H1 (cell line): ENCODE results near the gene CTNNA3. TPM values are rescaled to one million over a fixed set of nuclear protein-coding genes. Genes with fewer than 3 reads are reported as not detected.
A peak's percentile ranks its signal among the peaks of the same experiment; 100 is the strongest.

Experiments
- CTCF ChIA-PET: fragments of 300-600 bp; sonication (Branson Sonifier 250); formaldehyde crosslinking; loops from one replicate; lab custom pipeline; 2021; ENCODE audit not compliant: partially characterized antibody; lab: Charles Lee
- POLR2A ChIA-PET: fragments of 300-600 bp; sonication (Branson Sonifier 250); formaldehyde crosslinking; loops from one replicate; lab custom pipeline; 2021; ENCODE audit warnings: inconsistent platforms; ENCODE audit not compliant: partially characterized antibody; lab: Charles Lee
- DNase-seq, 2 experiments: peaks; one replicate each; pipeline versions ENCODE4 v3.0.0 to v3.0.0-alpha.2; 2010 to 2022; ENCODE audit warnings: low spot score in 2 of 2, low read depth in 1 of 2, mixed read lengths in 1 of 2
- FAIRE-seq: peaks from 2 replicates; lab custom pipeline; 2011; peaks lifted over from hg19 to GRCh38; lab: Jason Lieb, UNC
- H2AFZ ChIP-seq: 2 replicates; pipeline ENCODE4 v1.8.1; 2012; ENCODE audit warnings: low read length, inconsistent platforms
- H2AK5ac ChIP-seq: 2 replicates; pipeline ENCODE4 v1.6.1; 2013; ENCODE audit warnings: low read depth, low read length
- H2BK120ac ChIP-seq: replicated peaks from 2 replicates; pipeline ENCODE3; 2013; ENCODE audit warnings: low read depth, low read length, inconsistent platforms
- H2BK12ac ChIP-seq: 2 replicates; pipeline ENCODE4 v1.6.1; 2013; ENCODE audit warnings: low read depth, low read length
- H2BK15ac ChIP-seq: 2 replicates; pipeline ENCODE4 v1.6.1; 2013; ENCODE audit warnings: low read length
- H2BK20ac ChIP-seq: 2 replicates; pipeline ENCODE4 v1.6.1; 2013; ENCODE audit warnings: low read length
- H2BK5ac ChIP-seq: 2 replicates; pipeline ENCODE4 v1.6.1; 2013; ENCODE audit warnings: low read depth, low read length
- H3K14ac ChIP-seq: 2 replicates; pipeline ENCODE4 v1.6.1; 2013; ENCODE audit warnings: inconsistent platforms; ENCODE audit not compliant: insufficient read length
- H3K18ac ChIP-seq: 2 replicates; pipeline ENCODE4 v1.6.1; 2013; ENCODE audit warnings: low read length; ENCODE audit errors: extremely low read depth
- H3K23ac ChIP-seq: 2 replicates; pipeline ENCODE4 v1.6.1; 2013; ENCODE audit warnings: inconsistent platforms; ENCODE audit not compliant: insufficient read length
- H3K23me2 ChIP-seq: 2 replicates; pipeline ENCODE4 v1.6.1; 2013; ENCODE audit warnings: low read depth, low read length
- H3K27ac ChIP-seq: 2 replicates; pipeline ENCODE4 v1.6.1; 2011; ENCODE audit warnings: low read depth, low read length, inconsistent platforms
- H3K27me3 ChIP-seq, 4 experiments: replicated peaks in 1 of 4; 1 replicate in 1 of 4; 2 replicates in 3 of 4; pipeline versions ENCODE4 v1.6.1 to v1.8.1; 2011 to 2013; ENCODE audit warnings: low read length in 3 of 4, mild to moderate bottlenecking in 3 of 4, inconsistent platforms in 2 of 4, mixed read lengths in 2 of 4, moderate library complexity in 1 of 4; ENCODE audit not compliant: control insufficient read depth in 3 of 4, insufficient read depth in 3 of 4; ENCODE audit errors: extremely low read depth in 1 of 4
- H3K36me3 ChIP-seq, 4 experiments: 2 replicates each; pipeline versions ENCODE4 v1.6.1 to v1.8.1; 2011 to 2013; ENCODE audit warnings: mild to moderate bottlenecking in 4 of 4, low read length in 3 of 4, moderate library complexity in 2 of 4, control low read depth in 1 of 4, inconsistent platforms in 1 of 4; ENCODE audit not compliant: insufficient read depth in 4 of 4, control insufficient read depth in 2 of 4
- H3K4ac ChIP-seq: replicated peaks from 2 replicates; pipeline ENCODE3; 2013; ENCODE audit warnings: low read length, low read depth, mixed read lengths, inconsistent platforms; ENCODE audit not compliant: insufficient read length
- H3K4me1 ChIP-seq, 4 experiments: replicated peaks in 1 of 4; 1 replicate in 1 of 4; 2 replicates in 3 of 4; pipeline versions ENCODE4 v1.6.1 to v1.8.1; 2011 to 2013; ENCODE audit warnings: low read length in 3 of 4, inconsistent platforms in 2 of 4, mixed read lengths in 1 of 4; ENCODE audit not compliant: insufficient read depth in 4 of 4, control insufficient read depth in 3 of 4
- H3K4me2 ChIP-seq, 2 experiments: 2 replicates each; pipeline versions ENCODE4 v1.6.1 to v1.8.1; 2011 to 2013; ENCODE audit warnings: low read depth in 2 of 2, low read length in 2 of 2, control low read depth in 1 of 2, inconsistent platforms in 1 of 2, mild to moderate bottlenecking in 1 of 2; ENCODE audit not compliant: insufficient read depth in 1 of 2
- H3K4me3 ChIP-seq, 4 experiments: fragments of 200-600, 300-600 bp in 1 of 4; sonication (generic), shearing (Covaris generic), sonication (Bioruptor Twin) in 1 of 4; 2 replicates each; pipeline versions ENCODE4 v1.5.1 to v1.8.1; 2011 to 2016; ENCODE audit warnings: low read length in 4 of 4, low read depth in 3 of 4, control low read depth in 2 of 4, inconsistent platforms in 2 of 4, mild to moderate bottlenecking in 2 of 4, mixed read lengths in 1 of 4, moderate library complexity in 1 of 4; ENCODE audit not compliant: insufficient read depth in 2 of 4; ENCODE audit errors: extremely low read depth in 1 of 4
- H3K56ac ChIP-seq: replicated peaks from 2 replicates; pipeline ENCODE3; 2013; ENCODE audit warnings: low read depth, mild to moderate bottlenecking, mixed read lengths, low read length, inconsistent platforms; ENCODE audit not compliant: insufficient read length
- H3K79me1 ChIP-seq: 2 replicates; pipeline ENCODE4 v1.6.1; 2013; ENCODE audit warnings: low read depth, low read length, control low read depth
- H3K79me2 ChIP-seq, 2 experiments: 2 replicates each; pipeline versions ENCODE4 v1.6.1 to v1.8.1; 2012 to 2013; ENCODE audit warnings: low read length in 2 of 2, mild to moderate bottlenecking in 2 of 2, inconsistent platforms in 1 of 2; ENCODE audit not compliant: insufficient read depth in 2 of 2, control insufficient read depth in 1 of 2
- H3K9ac ChIP-seq, 4 experiments: replicated peaks in 1 of 4; 1 replicate in 1 of 4; 2 replicates in 3 of 4; pipeline versions ENCODE4 v1.6.1 to v1.8.1; 2011 to 2013; ENCODE audit warnings: low read depth in 3 of 4, low read length in 3 of 4, control low read depth in 2 of 4, mild to moderate bottlenecking in 2 of 4, moderate library complexity in 2 of 4, inconsistent platforms in 1 of 4; ENCODE audit errors: extremely low read depth in 1 of 4
- H3K9me3 ChIP-seq, 2 experiments: 2 replicates each; pipeline versions ENCODE4 v1.6.1 to v1.8.1; 2012 to 2013; ENCODE audit warnings: mild to moderate bottlenecking in 2 of 2, moderate library complexity in 2 of 2, control low read depth in 1 of 2, inconsistent platforms in 1 of 2, low read depth in 1 of 2, low read length in 1 of 2, mixed read lengths in 1 of 2; ENCODE audit not compliant: insufficient read depth in 2 of 2
- H4K20me1 ChIP-seq, 2 experiments: replicated peaks in 1 of 2; 2 replicates each; pipeline versions ENCODE3 to v1.8.1; 2011 to 2013; ENCODE audit warnings: inconsistent platforms in 2 of 2, low read length in 2 of 2, mild to moderate bottlenecking in 1 of 2; ENCODE audit not compliant: insufficient read depth in 2 of 2, control insufficient read depth in 1 of 2
- H4K5ac ChIP-seq: 2 replicates; pipeline ENCODE4 v1.6.1; 2013; ENCODE audit warnings: low read length, low read depth, mixed read lengths, inconsistent platforms; ENCODE audit not compliant: insufficient read length
- H4K8ac ChIP-seq: 2 replicates; pipeline ENCODE4 v1.8.0; 2013; ENCODE audit warnings: mild to moderate bottlenecking, moderate library complexity, low read length, inconsistent platforms; ENCODE audit not compliant: insufficient read depth; ENCODE audit errors: extremely low read depth
- H4K91ac ChIP-seq: replicated peaks from 2 replicates; pipeline ENCODE3; 2013; ENCODE audit warnings: low read length, mixed read lengths, inconsistent platforms; ENCODE audit not compliant: insufficient read length
- WGBS, 2 experiments: shearing (Covaris generic) in 1 of 2; methylation state at CpG; one replicate each; pipeline versions ENCODE4 v1.1.6 to v1.1.7; 2013 to 2015; ENCODE audit warnings: low lambda C conversion rate in 2 of 2, mixed read lengths in 2 of 2, inconsistent platforms in 1 of 2, low coverage in 1 of 2, missing lambda C conversion rate in 1 of 2; ENCODE audit not compliant: insufficient replicate concordance in 2 of 2, insufficient coverage in 1 of 2, insufficient read length in 1 of 2; ENCODE audit errors: extremely low coverage in 1 of 2, missing lambda C conversion rate in 1 of 2; 5-methylcytosine and 5-hydroxymethylcytosine counted together
- polyA plus RNA-seq, 7 experiments: library from polyadenylated mRNA; depleted of rRNA in 3 of 7; stranded (reverse) in 5 of 7; unstranded in 2 of 7; fragments of >200 nt in 5 of 7; fragments of 200-250 nt in 2 of 7; gene quantifications; 1 replicate in 5 of 7; 2 replicates in 1 of 7; 4 replicates in 1 of 7; pipeline versions ENCODE4 v1.2.1 to v1.2.3, GENCODE V29; 2011 to 2013; ENCODE audit warnings: missing spikeins in 2 of 7, mixed read lengths in 2 of 7
- total RNA-seq: library from RNA; stranded (reverse); fragmentation: NEBNext Ultra II Directional; extraction: Animal tissue kit (Norgen Biotek cat#: 25700); gene quantifications from 2 replicates; pipeline ENCODE4 v1.2.1, GENCODE V29; 2021

The CTNNA3 gene
- total and polyA plus RNA-seq, 2 of the 8 experiments (the other 6 are each of a cell fraction or from before 2014, with no cell fraction given): 1.3 to 1.5 TPM

DNA sequence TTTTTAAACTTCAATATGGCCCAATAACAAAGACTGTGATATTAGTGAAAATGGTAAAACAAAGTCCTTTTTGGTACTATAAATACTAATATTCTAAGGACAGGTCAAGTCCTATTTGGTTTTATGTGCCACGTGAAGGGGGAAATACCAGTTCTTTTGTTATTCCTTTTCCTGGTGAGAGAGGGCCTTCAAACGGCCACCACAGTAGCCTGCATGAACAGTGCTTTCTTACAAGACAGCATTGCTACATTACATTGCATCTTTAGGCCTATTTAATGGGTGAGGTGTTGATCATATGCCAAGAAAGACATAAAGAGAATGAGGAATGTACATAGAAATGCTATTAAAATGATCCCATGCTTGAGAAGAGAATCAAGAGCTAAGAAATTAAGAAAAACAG, 555.4 kb downstream of the CTNNA3 start:
- CTCF ChIA-PET: no interaction called here
- no peak overlapping the region for H3K27ac ChIP-seq
- no peak overlapping the region for H3K4me2 ChIP-seq
- H3K79me1 ChIP-seq: no peaks in the 10 kb centered on the region
- no peaks in the 10 kb centered on the region for H3K27me3 ChIP-seq
- no peak overlapping the region for H2AFZ ChIP-seq
- H2BK20ac ChIP-seq: no peak overlapping the region
- H3K9me3 ChIP-seq: no peaks in the 10 kb centered on the region
- H2BK15ac ChIP-seq: no peak overlapping the region
- no peak overlapping the region for H2BK12ac ChIP-seq
- peaks cover 0 to 4% (median 2%) of the 10 kb centered on the region in 4 experiments; a peak in 2 of 7 replicates for H3K4me1 ChIP-seq
- WGBS, 2 experiments: 33% methylated on average over 2 of the region's 2 CpGs; no CpG with 5 or more reads in 1 of the 2 experiments
- H4K8ac ChIP-seq: no peak overlapping the region
- no peak overlapping the region for H3K4ac ChIP-seq
- no peak overlapping the region for H3K4me3 ChIP-seq
- H2BK5ac ChIP-seq: no peak overlapping the region
- no peaks in the 10 kb centered on the region for H3K23me2 ChIP-seq
- H2BK120ac ChIP-seq: no peak overlapping the region
- H3K56ac ChIP-seq: no peak overlapping the region
- H3K14ac ChIP-seq: no peak overlapping the region
- no peak overlapping the region for H3K23ac ChIP-seq
- H3K9ac ChIP-seq: no peak overlapping the region
- no peak overlapping the region for H4K5ac ChIP-seq
- no peak overlapping the region for H4K91ac ChIP-seq
- H4K20me1 ChIP-seq: no peaks in the 10 kb centered on the region
- H3K18ac ChIP-seq: no peak overlapping the region
- POLR2A ChIA-PET: no interaction called here
- H2AK5ac ChIP-seq: no peak overlapping the region
- DNase-seq (no peak), FAIRE-seq (peak; percentile 71)
- no peaks in the 10 kb centered on the region for H3K79me2 ChIP-seq
- no peaks in the 10 kb centered on the region for H3K36me3 ChIP-seq
